ENCODE data around the gene JOSD2.

GRCh38 chr19:50514346-50515167 lies 3.6 kb upstream of the JOSD2 start:
- TF ChIP-seq CTCF (IDR thresholded peaks at IDR 0.05) = no peak
- TF ChIP-seq POLR2A (IDR thresholded peaks at IDR 0.05) = no peak

All from lower leg skin (tissue), 3 donors.